Lower lobe of right lung (tissue), 2 donors: ENCODE measurements around the gene PTPN14. TPM values are rescaled to one million over a fixed set of nuclear protein-coding genes. Genes with fewer than 3 reads are reported as not detected.
A peak's percentile ranks its signal among the peaks of the same experiment; 100 is the strongest.

Source experiments
- ATAC-seq, 2 donors: fragments of 200-7000 bp; cut with Tn5 transposase; one replicate each; pipeline ENCODE4 v1.9.1; 2020 to 2022; ENCODE audit warnings: mild to moderate bottlenecking in 2 of 2, moderate library complexity in 2 of 2
- DNase-seq: peaks from one replicate; pipeline ENCODE4 v3.0.0-alpha.2; 2020
- H3K27ac ChIP-seq: fragments of 200-600 bp; one replicate; pipeline ENCODE4 v1.8.0; 2022
- H3K27me3 ChIP-seq: fragments of 200-600 bp; one replicate; pipeline ENCODE4 v1.8.0; 2022; ENCODE audit warnings: low read depth
- H3K36me3 ChIP-seq: fragments of 200-600 bp; one replicate; pipeline ENCODE4 v1.8.0; 2022; ENCODE audit warnings: mild to moderate bottlenecking
- H3K4me1 ChIP-seq: fragments of 200-600 bp; one replicate; pipeline ENCODE4 v1.8.0; 2022
- H3K4me3 ChIP-seq: fragments of 200-600 bp; one replicate; pipeline ENCODE4 v1.8.0; 2022; ENCODE audit warnings: mild to moderate bottlenecking
- H3K9me3 ChIP-seq: fragments of 200-600 bp; one replicate; pipeline ENCODE4 v1.8.0; 2022
- CTCF ChIP-seq: fragments of 200-600 bp; IDR thresholded peaks from one replicate; pipeline ENCODE4 v1.8.0; 2022; ENCODE audit warnings: antibody characterized with exemption, mild to moderate bottlenecking
- intact Hi-C: fragments of 100-400 bp; cut with DNase I; formaldehyde crosslinking; loops from one replicate; pipeline ENCODE4 v1.11.0; 2022
- total RNA-seq: library from RNA; stranded (reverse); fragmentation: NEBNext Ultra II Directional; extraction: Animal tissue kit (Norgen Biotek cat#: 25700); gene quantifications from one replicate; pipeline ENCODE4 v1.2.1, GENCODE V29; 2021
- donor health status: DM: no; HTN: yes; CAD: no; lungs with severe emphysema.

The PTPN14 gene
- total RNA-seq, 1 donor from 2014 or later, result 34.1 TPM

GRCh38 chr1:214364386-214364785, 187.0 kb downstream of the PTPN14 start:
- ATAC-seq, result no peak
- Histone ChIP-seq H3K4me1 (no peaks in the 10 kb centered on the region), H3K4me3 (no peak overlapping the region), H3K36me3 (peaks cover 44% of the 10 kb centered on the region), H3K27ac (no peak overlapping the region), H3K27me3 (no peaks in the 10 kb centered on the region), H3K9me3 (no peaks in the 10 kb centered on the region)
- no peak for DNase-seq
- intact Hi-C loops, result no loop called here
- TF ChIP-seq CTCF, result no peak

GRCh38 chr1:214363386-214363785, 188.0 kb downstream of the PTPN14 start:
- no peaks in the 10 kb centered on the region for H3K27me3 ChIP-seq
- H3K27ac ChIP-seq, result no peak overlapping the region
- no peaks in the 10 kb centered on the region for H3K9me3 ChIP-seq
- DNase-seq (no peak), ATAC-seq (no peak)
- H3K4me3 ChIP-seq, result no peak overlapping the region
- intact Hi-C loops, result no loop called here
- no peaks in the 10 kb centered on the region for H3K4me1 ChIP-seq
- TF ChIP-seq CTCF, result no peak
- peaks cover 39% of the 10 kb centered on the region for H3K36me3 ChIP-seq

- ATAC-seq (peak; percentile 43 to 57), DNase-seq (no peak)
- Histone ChIP-seq H3K9me3 (no peaks in the 10 kb centered on the region), H3K27ac (no peak overlapping the region), H3K36me3 (peaks cover 49% of the 10 kb centered on the region), H3K4me1 (no peaks in the 10 kb centered on the region), H3K27me3 (no peaks in the 10 kb centered on the region), H3K4me3 (no peak overlapping the region)
- intact Hi-C loops, result no loop called here
- TF ChIP-seq CTCF, result no peak
These were observed 189.1 kb downstream of the PTPN14 start for GRCh38 chr1:214362188-214362882.

- ATAC-seq (no peak), DNase-seq (no peak)
- Histone ChIP-seq H3K4me1 (no peaks in the 10 kb centered on the region), H3K27ac (no peak overlapping the region), H3K27me3 (no peaks in the 10 kb centered on the region), H3K4me3 (no peak overlapping the region), H3K36me3 (peaks cover 56% of the 10 kb centered on the region), H3K9me3 (no peaks in the 10 kb centered on the region)
- no peak for TF ChIP-seq CTCF
- intact Hi-C loops, result no loop called here
These were observed 189.8 kb downstream of the PTPN14 start for GRCh38 chr1:214361636-214362035.

- no peak overlapping the region for H3K27ac ChIP-seq
These were observed 190.8 kb downstream of the PTPN14 start for GRCh38 chr1:214360525-214361164.

More at GRCh38 chr1:214360525-214361164, 190.8 kb downstream of the PTPN14 start:
- H3K9me3 ChIP-seq, result no peaks in the 10 kb centered on the region
- H3K4me3 ChIP-seq, result no peak overlapping the region
- intact Hi-C loops, result no loop called here
- peaks cover 66% of the 10 kb centered on the region for H3K36me3 ChIP-seq
- no peak for TF ChIP-seq CTCF
- H3K4me1 ChIP-seq, result no peaks in the 10 kb centered on the region
- no peaks in the 10 kb centered on the region for H3K27me3 ChIP-seq
- DNase-seq (no peak), ATAC-seq (no peak)
